SK-N-SH (cell line): ENCODE data around the gene CHST2. TPM values are rescaled to one million over a fixed set of nuclear protein-coding genes. Genes with fewer than 3 reads are reported as not detected.

Source experiments
- CTCF ChIA-PET: fragments of 300-600, 350-600 bp; formaldehyde crosslinking; extraction: SDS; loops from one replicate; lab custom pipeline; 2021; lab: Yijun Ruan, JAX
- POLR2A ChIA-PET: fragments of 350-600 bp; sonication (Branson Sonifier 250); formaldehyde crosslinking; extraction: SDS; loops from one replicate; lab custom pipeline; 2020; ENCODE audit warnings: antibody characterized with exemption, inconsistent platforms; lab: Yijun Ruan, JAX
- DNase-seq: peaks from one replicate; pipeline ENCODE4 v3.0.0; 2012
- H2AFZ ChIP-seq: fragments of 200-600 bp; sonication (generic); 2 replicates; pipeline ENCODE4 v1.8.1; 2016; ENCODE audit warnings: antibody characterized with exemption, mild to moderate bottlenecking, low read depth
- H3F3A ChIP-seq: fragments of 200-600 bp; sonication (generic); replicated peaks from 2 replicates; pipeline ENCODE3; 2016; ENCODE audit warnings: antibody characterized with exemption, mild to moderate bottlenecking; ENCODE audit not compliant: insufficient read depth
- H3K27ac ChIP-seq, 2 experiments: fragments of 200-500 bp in 1 of 2; fragments of 200-600 bp in 1 of 2; sonication (Bioruptor generic) in 1 of 2; sonication (generic), shearing (Covaris generic) in 1 of 2; 2 replicates each; pipeline versions ENCODE4 v1.5.1 to v1.6.1; 2014 to 2016; ENCODE audit warnings: low read depth in 2 of 2, inconsistent platforms in 1 of 2, low read length in 1 of 2, mild to moderate bottlenecking in 1 of 2, mixed read lengths in 1 of 2
- H3K27me3 ChIP-seq: fragments of 200-600 bp; sonication (generic), shearing (Covaris generic); 2 replicates; pipeline ENCODE4 v1.6.1; 2016; ENCODE audit warnings: mixed run types; ENCODE audit not compliant: insufficient read depth
- H3K36me3 ChIP-seq, 2 experiments: fragments of 200-500 bp in 1 of 2; fragments of 200-600 bp in 1 of 2; sonication (Bioruptor generic) in 1 of 2; sonication (generic) in 1 of 2; replicated peaks in 1 of 2; 2 replicates each; pipeline versions ENCODE3 to v1.5.1; 2014 to 2016; ENCODE audit warnings: low read length in 1 of 2, mild to moderate bottlenecking in 1 of 2; ENCODE audit not compliant: insufficient read depth in 2 of 2, control insufficient read depth in 1 of 2
- H3K4me1 ChIP-seq, 2 experiments: fragments of 200-500 bp in 1 of 2; fragments of 200-600 bp in 1 of 2; sonication (Bioruptor generic) in 1 of 2; sonication (generic), shearing (Covaris generic) in 1 of 2; 2 replicates each; pipeline versions ENCODE4 v1.5.1 to v1.6.1; 2014 to 2016; ENCODE audit warnings: low read depth in 1 of 2, low read length in 1 of 2, mixed run types in 1 of 2; ENCODE audit not compliant: insufficient read depth in 2 of 2, control insufficient read depth in 1 of 2
- H3K4me2 ChIP-seq: fragments of 200-600 bp; sonication (generic), shearing (Covaris generic); 2 replicates; pipeline ENCODE4 v1.6.1; 2017; ENCODE audit warnings: mixed run types
- H3K4me3 ChIP-seq, 2 experiments: fragments of 200-500 bp in 1 of 2; fragments of 200-600 bp in 1 of 2; sonication (Bioruptor generic) in 1 of 2; sonication (generic), shearing (Covaris generic) in 1 of 2; 2 replicates each; pipeline versions ENCODE4 v1.5.1 to v1.8.1; 2014 to 2016; ENCODE audit warnings: low read depth in 2 of 2, inconsistent platforms in 1 of 2, low read length in 1 of 2, mild to moderate bottlenecking in 1 of 2, mixed read lengths in 1 of 2, moderate library complexity in 1 of 2
- H3K79me2 ChIP-seq: fragments of 200-600 bp; sonication (generic); 2 replicates; pipeline ENCODE4 v1.8.1; 2017; ENCODE audit warnings: mild to moderate bottlenecking; ENCODE audit not compliant: insufficient read depth
- H3K9ac ChIP-seq: fragments of 200-600 bp; sonication (generic); 2 replicates; pipeline ENCODE4 v1.6.1; 2017; ENCODE audit warnings: mixed run types
- H3K9me2 ChIP-seq: fragments of 200-600 bp; sonication (generic); 2 replicates; pipeline ENCODE4 v1.6.1; 2017; ENCODE audit warnings: mixed run types
- H3K9me3 ChIP-seq: fragments of 200-600 bp; sonication (generic); 2 replicates; pipeline ENCODE4 v1.6.1; 2017; ENCODE audit warnings: mixed run types, mild to moderate bottlenecking, moderate library complexity
- H4K20me1 ChIP-seq: fragments of 200-600 bp; sonication (generic); 2 replicates; pipeline ENCODE4 v1.6.1; 2017; ENCODE audit warnings: mild to moderate bottlenecking, mixed run types; ENCODE audit not compliant: insufficient read depth
- CHD2 ChIP-seq: fragments of 150-350 bp; IDR thresholded peaks from 2 replicates; pipeline ENCODE4 v1.6.1; 2018; ENCODE audit warnings: low read length; ENCODE audit not compliant: partially characterized antibody
- EP300 ChIP-seq, 2 experiments: IDR thresholded peaks; 2 replicates each; pipeline versions ENCODE4 v1.4.0 to v1.6.1; 2012; ENCODE audit warnings: borderline replicate concordance in 1 of 2, low read depth in 1 of 2, low read length in 1 of 2
- FOXJ3 ChIP-seq: sonication (generic); formaldehyde crosslinking; IDR thresholded peaks from 2 replicates; pipeline ENCODE4 v1.5.1; 2020; ENCODE audit warnings: mild to moderate bottlenecking, missing genetic modification reagents
- GABPA ChIP-seq: IDR thresholded peaks from 2 replicates; pipeline ENCODE4 v1.4.0; 2012; ENCODE audit warnings: low read depth, mild to moderate bottlenecking
- IRF3 ChIP-seq: fragments of 150-350 bp; IDR thresholded peaks from 2 replicates; pipeline ENCODE4 v1.6.1; 2016; ENCODE audit warnings: mild to moderate bottlenecking, low read depth, low read length
- JUND ChIP-seq: IDR thresholded peaks from 2 replicates; pipeline ENCODE4 v1.4.0; 2012
- MXI1 ChIP-seq: IDR thresholded peaks from 2 replicates; pipeline ENCODE4 v1.6.1; 2012; ENCODE audit warnings: mild to moderate bottlenecking, low read depth, low read length, improper control_type of control experiment
- PBX3 ChIP-seq: IDR thresholded peaks from 2 replicates; pipeline ENCODE4; 2012
- POLR2AphosphoS5 ChIP-seq: IDR thresholded peaks from 2 replicates; pipeline ENCODE4 v1.6.1; 2012; ENCODE audit warnings: low read depth, low read length
- RXRA ChIP-seq: IDR thresholded peaks from 2 replicates; pipeline ENCODE4 v1.4.0; 2012; ENCODE audit warnings: low read depth, mild to moderate bottlenecking, borderline replicate concordance
- SIN3A ChIP-seq: IDR thresholded peaks from 2 replicates; pipeline ENCODE4 v1.6.1; 2012; ENCODE audit warnings: low read depth, mild to moderate bottlenecking, low read length, moderate library complexity, borderline replicate concordance
- TEAD4 ChIP-seq: IDR thresholded peaks from 2 replicates; pipeline ENCODE4 v1.4.0; 2012; ENCODE audit warnings: mild to moderate bottlenecking, borderline replicate concordance; ENCODE audit not compliant: insufficient read depth
- USF1 ChIP-seq: IDR thresholded peaks from 2 replicates; pipeline ENCODE4 v1.4.0; 2012; ENCODE audit warnings: low read depth, borderline replicate concordance
- ZBTB33 ChIP-seq: IDR thresholded peaks from 2 replicates; pipeline ENCODE4 v1.4.0; 2012; ENCODE audit warnings: low read depth, borderline replicate concordance
- WGBS: methylation state at CpG from one replicate; pipeline ENCODE4 v1.1.6; 2017; ENCODE audit warnings: low lambda C conversion rate; 5-methylcytosine and 5-hydroxymethylcytosine counted together
- polyA plus RNA-seq, 3 experiments: library from polyadenylated mRNA; depleted of rRNA; stranded (reverse); fragments of >200 nt; gene quantifications; 2 replicates each; pipeline ENCODE4 v1.2.3, GENCODE V29; 2012

The CHST2 gene
- polyA plus RNA-seq, 1 of the 3 experiments (the other 2 are of a cell fraction): 1.6 TPM

- CTCF ChIA-PET: no interaction called here
These were observed 19.9 kb upstream of the CHST2 start for GRCh38 chr3:143099690-143100089.

More at GRCh38 chr3:143099690-143100089, 19.9 kb upstream of the CHST2 start:
- DNase-seq: no peak
- POLR2A ChIA-PET: no interaction called here
- Histone ChIP-seq H3K4me2 (no peak overlapping the region), H3K9ac (no peak overlapping the region), H3K36me3 (no peaks in the 10 kb centered on the region), H3F3A (no peaks in the 10 kb centered on the region), H3K9me3 (no peaks in the 10 kb centered on the region), H3K27me3 (peaks cover 6% of the 10 kb centered on the region; the same call in 1 of the 2 replicates), H3K9me2 (no peaks in the 10 kb centered on the region), H3K79me2 (no peaks in the 10 kb centered on the region), H3K4me1 (no peaks in the 10 kb centered on the region), H4K20me1 (no peaks in the 10 kb centered on the region), H3K27ac (no peak overlapping the region), H3K4me3 (no peak overlapping the region), H2AFZ (no peak overlapping the region)
- TF ChIP-seq CHD2 (no peak), FOXJ3 (CRISPR knock-in tag) (no peak), JUND (no peak), IRF3 (no peak), EP300 (IDR thresholded peaks at IDR 0.05; ENCODE audit: borderline replicate concordance in 1 of 2, low read depth in 1 of 2, low read length in 1 of 2) (no peak), USF1 (no peak), RXRA (no peak), MXI1 (no peak), GABPA (no peak), TEAD4 (no peak), ZBTB33 (no peak), POLR2AphosphoS5 (no peak), SIN3A (no peak), PBX3 (no peak)
- 45% methylated on average over 2 of the region's 2 CpGs for WGBS
